H1 (cell line): ENCODE data around the gene BET1L. TPM values are rescaled to one million over a fixed set of nuclear protein-coding genes. Genes with fewer than 3 reads are reported as not detected.
A peak's percentile ranks its signal among the peaks of the same experiment; 100 is the strongest.

Experiments used
- CTCF ChIA-PET: fragments of 300-600 bp; sonication (Branson Sonifier 250); formaldehyde crosslinking; loops from one replicate; lab custom pipeline; 2021; ENCODE audit not compliant: partially characterized antibody; lab: Charles Lee
- POLR2A ChIA-PET: fragments of 300-600 bp; sonication (Branson Sonifier 250); formaldehyde crosslinking; loops from one replicate; lab custom pipeline; 2021; ENCODE audit warnings: inconsistent platforms; ENCODE audit not compliant: partially characterized antibody; lab: Charles Lee
- DNase-seq, 2 experiments: peaks; one replicate each; pipeline versions ENCODE4 v3.0.0 to v3.0.0-alpha.2; 2010 to 2022; ENCODE audit warnings: low spot score in 2 of 2, low read depth in 1 of 2, mixed read lengths in 1 of 2
- FAIRE-seq: peaks from 2 replicates; lab custom pipeline; 2011; peaks lifted over from hg19 to GRCh38; lab: Jason Lieb, UNC
- H2AFZ ChIP-seq: 2 replicates; pipeline ENCODE4 v1.8.1; 2012; ENCODE audit warnings: low read length, inconsistent platforms
- H2AK5ac ChIP-seq: 2 replicates; pipeline ENCODE4 v1.6.1; 2013; ENCODE audit warnings: low read depth, low read length
- H2BK120ac ChIP-seq: replicated peaks from 2 replicates; pipeline ENCODE3; 2013; ENCODE audit warnings: low read depth, low read length, inconsistent platforms
- H2BK12ac ChIP-seq: 2 replicates; pipeline ENCODE4 v1.6.1; 2013; ENCODE audit warnings: low read depth, low read length
- H2BK15ac ChIP-seq: 2 replicates; pipeline ENCODE4 v1.6.1; 2013; ENCODE audit warnings: low read length
- H2BK20ac ChIP-seq: 2 replicates; pipeline ENCODE4 v1.6.1; 2013; ENCODE audit warnings: low read length
- H2BK5ac ChIP-seq: 2 replicates; pipeline ENCODE4 v1.6.1; 2013; ENCODE audit warnings: low read depth, low read length
- H3K14ac ChIP-seq: 2 replicates; pipeline ENCODE4 v1.6.1; 2013; ENCODE audit warnings: inconsistent platforms; ENCODE audit not compliant: insufficient read length
- H3K18ac ChIP-seq: 2 replicates; pipeline ENCODE4 v1.6.1; 2013; ENCODE audit warnings: low read length; ENCODE audit errors: extremely low read depth
- H3K23ac ChIP-seq: 2 replicates; pipeline ENCODE4 v1.6.1; 2013; ENCODE audit warnings: inconsistent platforms; ENCODE audit not compliant: insufficient read length
- H3K23me2 ChIP-seq: 2 replicates; pipeline ENCODE4 v1.6.1; 2013; ENCODE audit warnings: low read depth, low read length
- H3K27ac ChIP-seq: 2 replicates; pipeline ENCODE4 v1.6.1; 2011; ENCODE audit warnings: low read depth, low read length, inconsistent platforms
- H3K27me3 ChIP-seq, 4 experiments: replicated peaks in 1 of 4; 1 replicate in 1 of 4; 2 replicates in 3 of 4; pipeline versions ENCODE4 v1.6.1 to v1.8.1; 2011 to 2013; ENCODE audit warnings: low read length in 3 of 4, mild to moderate bottlenecking in 3 of 4, inconsistent platforms in 2 of 4, mixed read lengths in 2 of 4, moderate library complexity in 1 of 4; ENCODE audit not compliant: control insufficient read depth in 3 of 4, insufficient read depth in 3 of 4; ENCODE audit errors: extremely low read depth in 1 of 4
- H3K36me3 ChIP-seq, 4 experiments: 2 replicates each; pipeline versions ENCODE4 v1.6.1 to v1.8.1; 2011 to 2013; ENCODE audit warnings: mild to moderate bottlenecking in 4 of 4, low read length in 3 of 4, moderate library complexity in 2 of 4, control low read depth in 1 of 4, inconsistent platforms in 1 of 4; ENCODE audit not compliant: insufficient read depth in 4 of 4, control insufficient read depth in 2 of 4
- H3K4ac ChIP-seq: replicated peaks from 2 replicates; pipeline ENCODE3; 2013; ENCODE audit warnings: low read length, low read depth, mixed read lengths, inconsistent platforms; ENCODE audit not compliant: insufficient read length
- H3K4me1 ChIP-seq, 4 experiments: replicated peaks in 1 of 4; 1 replicate in 1 of 4; 2 replicates in 3 of 4; pipeline versions ENCODE4 v1.6.1 to v1.8.1; 2011 to 2013; ENCODE audit warnings: low read length in 3 of 4, inconsistent platforms in 2 of 4, mixed read lengths in 1 of 4; ENCODE audit not compliant: insufficient read depth in 4 of 4, control insufficient read depth in 3 of 4
- H3K4me2 ChIP-seq, 2 experiments: 2 replicates each; pipeline versions ENCODE4 v1.6.1 to v1.8.1; 2011 to 2013; ENCODE audit warnings: low read depth in 2 of 2, low read length in 2 of 2, control low read depth in 1 of 2, inconsistent platforms in 1 of 2, mild to moderate bottlenecking in 1 of 2; ENCODE audit not compliant: insufficient read depth in 1 of 2
- H3K4me3 ChIP-seq, 4 experiments: fragments of 200-600, 300-600 bp in 1 of 4; sonication (generic), shearing (Covaris generic), sonication (Bioruptor Twin) in 1 of 4; 2 replicates each; pipeline versions ENCODE4 v1.5.1 to v1.8.1; 2011 to 2016; ENCODE audit warnings: low read length in 4 of 4, low read depth in 3 of 4, control low read depth in 2 of 4, inconsistent platforms in 2 of 4, mild to moderate bottlenecking in 2 of 4, mixed read lengths in 1 of 4, moderate library complexity in 1 of 4; ENCODE audit not compliant: insufficient read depth in 2 of 4; ENCODE audit errors: extremely low read depth in 1 of 4
- H3K56ac ChIP-seq: replicated peaks from 2 replicates; pipeline ENCODE3; 2013; ENCODE audit warnings: low read depth, mild to moderate bottlenecking, mixed read lengths, low read length, inconsistent platforms; ENCODE audit not compliant: insufficient read length
- H3K79me1 ChIP-seq: 2 replicates; pipeline ENCODE4 v1.6.1; 2013; ENCODE audit warnings: low read depth, low read length, control low read depth
- H3K79me2 ChIP-seq, 2 experiments: 2 replicates each; pipeline versions ENCODE4 v1.6.1 to v1.8.1; 2012 to 2013; ENCODE audit warnings: low read length in 2 of 2, mild to moderate bottlenecking in 2 of 2, inconsistent platforms in 1 of 2; ENCODE audit not compliant: insufficient read depth in 2 of 2, control insufficient read depth in 1 of 2
- H3K9ac ChIP-seq, 4 experiments: replicated peaks in 1 of 4; 1 replicate in 1 of 4; 2 replicates in 3 of 4; pipeline versions ENCODE4 v1.6.1 to v1.8.1; 2011 to 2013; ENCODE audit warnings: low read depth in 3 of 4, low read length in 3 of 4, control low read depth in 2 of 4, mild to moderate bottlenecking in 2 of 4, moderate library complexity in 2 of 4, inconsistent platforms in 1 of 4; ENCODE audit errors: extremely low read depth in 1 of 4
- H3K9me3 ChIP-seq, 2 experiments: 2 replicates each; pipeline versions ENCODE4 v1.6.1 to v1.8.1; 2012 to 2013; ENCODE audit warnings: mild to moderate bottlenecking in 2 of 2, moderate library complexity in 2 of 2, control low read depth in 1 of 2, inconsistent platforms in 1 of 2, low read depth in 1 of 2, low read length in 1 of 2, mixed read lengths in 1 of 2; ENCODE audit not compliant: insufficient read depth in 2 of 2
- H4K20me1 ChIP-seq, 2 experiments: replicated peaks in 1 of 2; 2 replicates each; pipeline versions ENCODE3 to v1.8.1; 2011 to 2013; ENCODE audit warnings: inconsistent platforms in 2 of 2, low read length in 2 of 2, mild to moderate bottlenecking in 1 of 2; ENCODE audit not compliant: insufficient read depth in 2 of 2, control insufficient read depth in 1 of 2
- H4K5ac ChIP-seq: 2 replicates; pipeline ENCODE4 v1.6.1; 2013; ENCODE audit warnings: low read length, low read depth, mixed read lengths, inconsistent platforms; ENCODE audit not compliant: insufficient read length
- H4K8ac ChIP-seq: 2 replicates; pipeline ENCODE4 v1.8.0; 2013; ENCODE audit warnings: mild to moderate bottlenecking, moderate library complexity, low read length, inconsistent platforms; ENCODE audit not compliant: insufficient read depth; ENCODE audit errors: extremely low read depth
- H4K91ac ChIP-seq: replicated peaks from 2 replicates; pipeline ENCODE3; 2013; ENCODE audit warnings: low read length, mixed read lengths, inconsistent platforms; ENCODE audit not compliant: insufficient read length
- CBX8 ChIP-seq: fragments of 300-800, 300-1000 bp; sonication (generic); IDR thresholded peaks from 2 replicates; pipeline ENCODE4 v1.7.1; 2016; ENCODE audit warnings: low read depth, low read length, borderline replicate concordance
- CEBPB ChIP-seq: IDR thresholded peaks from 2 replicates; pipeline ENCODE4 v1.6.1; 2012; ENCODE audit warnings: low read depth, low read length
- EGR1 ChIP-seq: IDR thresholded peaks from 2 replicates; pipeline ENCODE4 v1.6.1; 2011; ENCODE audit warnings: low read depth, low read length, borderline replicate concordance
- HDAC2 ChIP-seq, 2 experiments: fragments of 300-600 bp in 1 of 2; sonication (generic) in 1 of 2; IDR thresholded peaks; 2 replicates each; pipeline ENCODE4 v1.6.1; 2011 to 2012; ENCODE audit warnings: low read depth in 2 of 2, low read length in 2 of 2, mild to moderate bottlenecking in 2 of 2, moderate library complexity in 2 of 2, borderline replicate concordance in 1 of 2, inconsistent platforms in 1 of 2
- JUND ChIP-seq: IDR thresholded peaks from 2 replicates; pipeline ENCODE4 v1.6.1; 2011; ENCODE audit warnings: mild to moderate bottlenecking, improper control_type of control experiment, low read length
- POLR2A ChIP-seq, 2 experiments: IDR thresholded peaks; 1 replicate in 1 of 2; 2 replicates in 1 of 2; pipeline ENCODE4 v1.6.1; 2011; ENCODE audit warnings: low read depth in 2 of 2, low read length in 2 of 2, mild to moderate bottlenecking in 2 of 2; ENCODE audit errors: control extremely low read depth in 1 of 2
- RBBP5 ChIP-seq: IDR thresholded peaks from 2 replicates; pipeline ENCODE4 v1.7.1; 2012; ENCODE audit warnings: low read depth, mild to moderate bottlenecking, inconsistent platforms, low read length, moderate library complexity, borderline replicate concordance
- RXRA ChIP-seq: IDR thresholded peaks from 2 replicates; pipeline ENCODE4 v1.6.1; 2011; ENCODE audit warnings: low read depth, mild to moderate bottlenecking, low read length, moderate library complexity; ENCODE audit not compliant: insufficient read depth
- SIN3A ChIP-seq, 2 experiments: IDR thresholded peaks in 1 of 2; conservative IDR thresholded peaks in 1 of 2; 2 replicates each; pipeline ENCODE4 v1.6.1; 2011 to 2012; ENCODE audit warnings: low read length in 2 of 2, improper control_type of control experiment in 1 of 2, low read depth in 1 of 2, mild to moderate bottlenecking in 1 of 2
- TAF7 ChIP-seq: optimal IDR thresholded peaks from 2 replicates; pipeline ENCODE3; 2011; ENCODE audit warnings: low read depth, mild to moderate bottlenecking, inconsistent platforms, low read length, moderate library complexity, borderline replicate concordance
- TEAD4 ChIP-seq: IDR thresholded peaks from 2 replicates; pipeline ENCODE4 v1.6.1; 2012; ENCODE audit warnings: low read depth, low read length, inconsistent platforms, mixed read lengths
- WGBS, 2 experiments: shearing (Covaris generic) in 1 of 2; methylation state at CpG; one replicate each; pipeline versions ENCODE4 v1.1.6 to v1.1.7; 2013 to 2015; ENCODE audit warnings: low lambda C conversion rate in 2 of 2, mixed read lengths in 2 of 2, inconsistent platforms in 1 of 2, low coverage in 1 of 2, missing lambda C conversion rate in 1 of 2; ENCODE audit not compliant: insufficient replicate concordance in 2 of 2, insufficient coverage in 1 of 2, insufficient read length in 1 of 2; ENCODE audit errors: extremely low coverage in 1 of 2, missing lambda C conversion rate in 1 of 2; 5-methylcytosine and 5-hydroxymethylcytosine counted together
- polyA plus RNA-seq, 7 experiments: library from polyadenylated mRNA; depleted of rRNA in 3 of 7; stranded (reverse) in 5 of 7; unstranded in 2 of 7; fragments of >200 nt in 5 of 7; fragments of 200-250 nt in 2 of 7; gene quantifications; 1 replicate in 5 of 7; 2 replicates in 1 of 7; 4 replicates in 1 of 7; pipeline versions ENCODE4 v1.2.1 to v1.2.3, GENCODE V29; 2011 to 2013; ENCODE audit warnings: missing spikeins in 2 of 7, mixed read lengths in 2 of 7
- total RNA-seq: library from RNA; stranded (reverse); fragmentation: NEBNext Ultra II Directional; extraction: Animal tissue kit (Norgen Biotek cat#: 25700); gene quantifications from 2 replicates; pipeline ENCODE4 v1.2.1, GENCODE V29; 2021

Gene BET1L
- total and polyA plus RNA-seq, 2 of the 8 experiments (the other 6 are each of a cell fraction or from before 2014, with no cell fraction given): 40.2 to 61.9 TPM

DNA sequence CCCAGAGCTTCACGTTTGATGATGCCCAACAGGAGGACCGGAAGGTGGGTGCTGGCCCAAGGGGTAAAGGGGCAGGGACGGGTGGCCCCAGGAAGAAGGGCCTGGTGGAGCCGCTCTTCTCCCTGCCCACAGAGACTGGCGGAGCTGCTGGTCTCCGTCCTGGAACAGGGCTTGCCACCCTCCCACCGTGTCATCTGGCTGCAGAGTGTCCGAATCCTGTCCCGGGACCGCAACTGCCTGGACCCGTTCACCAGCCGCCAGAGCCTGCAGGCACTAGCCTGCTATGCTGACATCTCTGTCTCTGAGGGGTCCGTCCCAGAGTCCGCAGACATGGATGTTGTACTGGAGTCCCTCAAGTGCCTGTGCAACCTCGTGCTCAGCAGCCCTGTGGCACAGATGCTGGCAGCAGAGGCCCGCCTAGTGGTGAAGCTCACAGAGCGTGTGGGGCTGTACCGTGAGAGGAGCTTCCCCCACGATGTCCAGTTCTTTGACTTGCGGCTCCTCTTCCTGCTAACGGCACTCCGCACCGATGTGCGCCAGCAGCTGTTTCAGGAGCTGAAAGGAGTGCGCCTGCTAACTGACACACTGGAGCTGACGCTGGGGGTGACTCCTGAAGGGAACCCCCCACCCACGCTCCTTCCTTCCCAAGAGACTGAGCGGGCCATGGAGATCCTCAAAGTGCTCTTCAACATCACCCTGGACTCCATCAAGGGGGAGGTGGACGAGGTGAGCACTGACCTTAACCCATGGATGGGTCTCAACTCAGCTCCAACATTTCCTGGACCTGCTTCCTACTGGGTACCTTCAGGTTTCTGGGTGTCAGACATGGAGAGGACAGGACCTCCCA is 2.3 kb upstream of the BET1L start:
- TF ChIP-seq TAF7: no peak
- TF ChIP-seq RBBP5: no peak
- TF ChIP-seq CEBPB: no peak
- TF ChIP-seq SIN3A (conservative IDR thresholded peaks at IDR 0.05 in 1 of 2, IDR thresholded peaks at IDR 0.05 in 1 of 2; ENCODE audit: low read depth in 1 of 2, low read length in 2 of 2): no peak
- TF ChIP-seq POLR2A (IDR thresholded peaks at IDR 0.05; ENCODE audit: control extremely low read depth in 1 of 2, low read depth in 2 of 2, low read length in 2 of 2): no peak
- TF ChIP-seq JUND: no peak
- TF ChIP-seq RXRA: no peak
- TF ChIP-seq CBX8: no peak
- no peak for TF ChIP-seq EGR1
- TF ChIP-seq HDAC2 (IDR thresholded peaks at IDR 0.05; ENCODE audit: borderline replicate concordance in 1 of 2, low read depth in 2 of 2, low read length in 2 of 2): no peak
- TF ChIP-seq TEAD4: no peak
- TF ChIP-seq, all 59 proteins: peak for 0
- H3K23ac ChIP-seq: no peak overlapping the region
- ChIA-PET CTCF (interaction anchor here (0.6 to 1.3 kb wide), 4 partner anchors 37 to 277 kb away, joined by 3 read pairs; partner anchors contain the start of gene B4GALNT4), POLR2A (interaction anchor here (1.2 to 2.3 kb wide), 6 partner anchors 9 to 146 kb away, joined by 3 to 9 read pairs (median 4); no protein-coding TSS in a partner anchor)
- no peaks in the 10 kb centered on the region for H3K27me3 ChIP-seq
- peaks cover 22% of the 10 kb centered on the region for H3K23me2 ChIP-seq
- no peak overlapping the region for H2BK5ac ChIP-seq
- H3K4ac ChIP-seq: no peak overlapping the region
- H3K14ac ChIP-seq: no peak overlapping the region
- no peak overlapping the region for H2BK20ac ChIP-seq
- 79% methylated on average over 24 of the region's 29 CpGs; no CpG with 5 or more reads in 1 of the 2 experiments for WGBS, 2 experiments
- H2AK5ac ChIP-seq: 0 out of 2 replicates have a peak overlapping the region, but pooled peaks have one; percentile 24
- no peak overlapping the region for H2BK12ac ChIP-seq
- no peak overlapping the region for H3K27ac ChIP-seq
- H2AFZ ChIP-seq: no peak overlapping the region
- peak overlapping the region; percentile 85 to 89 (median 87) for H3K4me3 ChIP-seq
- H4K91ac ChIP-seq: no peak overlapping the region
- no peak for FAIRE-seq
- peak overlapping the region; percentile 97 to 100 for H3K4me2 ChIP-seq
- peaks cover 11% of the 10 kb centered on the region for H3K79me1 ChIP-seq
- no peak overlapping the region for H2BK15ac ChIP-seq
- H3K4me1 ChIP-seq: peaks cover 0 to 23% (median 9%) of the 10 kb centered on the region in 4 experiments; a peak in 5 of 7 replicates
- peaks cover 32 to 53% (median 41%) of the 10 kb centered on the region in 4 experiments for H3K36me3 ChIP-seq
- H3K9ac ChIP-seq: peak overlapping the region; percentile 31 to 69 (median 58); a peak in 6 of 7 replicates
- no peaks in the 10 kb centered on the region for H3K9me3 ChIP-seq
- no peak overlapping the region for H3K18ac ChIP-seq
- H3K56ac ChIP-seq: no peak overlapping the region
- peaks cover 0 to 31% of the 10 kb centered on the region in 2 experiments; a peak in 3 of 4 replicates for H3K79me2 ChIP-seq
- H4K20me1 ChIP-seq: peaks cover 0 to 25% of the 10 kb centered on the region in 2 experiments
- H4K8ac ChIP-seq: no peak overlapping the region; the same call in 1 of the 2 replicates
- no peak for DNase-seq
- no peak overlapping the region for H4K5ac ChIP-seq
- no peak overlapping the region for H2BK120ac ChIP-seq
